Chondrocyte (in vitro differentiated cells): ENCODE measurements around the gene POLD3. TPM values are rescaled to one million over a fixed set of nuclear protein-coding genes. Genes with fewer than 3 reads are reported as not detected.
A peak's percentile ranks its signal among the peaks of the same experiment; 100 is the strongest.

Source experiments
- DNase-seq: peaks from one replicate; pipeline ENCODE4 v3.0.0; 2021; ENCODE audit warnings: mixed read lengths, low spot score
- H3K27ac Mint-ChIP-seq: one replicate; pipeline ENCODE4 v1.8.0; 2021; ENCODE audit warnings: mild to moderate bottlenecking, moderate library complexity, mixed read lengths; ENCODE audit not compliant: unreplicated experiment
- H3K27me3 Mint-ChIP-seq: 2 replicates; pipeline ENCODE4 v1.8.0; 2021; ENCODE audit warnings: low read depth, mixed read lengths
- H3K36me3 Mint-ChIP-seq: 2 replicates; pipeline ENCODE4 v1.8.0; 2021; ENCODE audit warnings: low read depth, mixed read lengths
- H3K4me1 Mint-ChIP-seq: 2 replicates; pipeline ENCODE4 v1.8.0; 2021; ENCODE audit warnings: low read depth, mild to moderate bottlenecking, mixed read lengths
- H3K4me3 Mint-ChIP-seq: one replicate; pipeline ENCODE4 v1.8.0; 2021; ENCODE audit warnings: mild to moderate bottlenecking, moderate library complexity, mixed read lengths; ENCODE audit not compliant: unreplicated experiment
- H3K9me3 Mint-ChIP-seq: 2 replicates; pipeline ENCODE4 v1.8.0; 2021; ENCODE audit warnings: low read depth, mixed read lengths
- CTCF ChIP-seq: fragments of 200-600 bp; sonication (generic); IDR thresholded peaks from 2 replicates; pipeline ENCODE4 v1.5.0; 2021; ENCODE audit warnings: antibody characterized with exemption, mild to moderate bottlenecking, moderate library complexity
- total RNA-seq: library from RNA; stranded (reverse); gene quantifications from 3 replicates; pipeline ENCODE4 v1.2.1, GENCODE V29; 2021

POLD3 gene
- total RNA-seq, 1 donor from 2014 or later: 9.4 TPM

- TF ChIP-seq CTCF: no peak
- no peak overlapping the region for H3K4me3 Mint-ChIP-seq
- no peaks in the 10 kb centered on the region for H3K27me3 Mint-ChIP-seq
- no peaks in the 10 kb centered on the region for H3K9me3 Mint-ChIP-seq
- H3K36me3 Mint-ChIP-seq: peaks cover 7% of the 10 kb centered on the region
- H3K27ac Mint-ChIP-seq: no peak overlapping the region
- DNase-seq: no peak
- H3K4me1 Mint-ChIP-seq: peaks cover 24% of the 10 kb centered on the region
These were observed 23.6 kb downstream of the POLD3 start for GRCh38 chr11:74615988-74616387.

GRCh38 chr11:74620531-74620930 is 28.1 kb downstream of the POLD3 start:
- TF ChIP-seq CTCF: no peak
- Mint-ChIP-seq H3K27me3 (no peaks in the 10 kb centered on the region), H3K36me3 (peaks cover 4% of the 10 kb centered on the region), H3K27ac (peak overlapping the region; percentile 60), H3K9me3 (no peaks in the 10 kb centered on the region), H3K4me1 (peaks cover 18% of the 10 kb centered on the region), H3K4me3 (no peak overlapping the region)
- no peak for DNase-seq

- no peak overlapping the region for H3K27ac Mint-ChIP-seq
- DNase-seq: no peak
- H3K9me3 Mint-ChIP-seq: no peaks in the 10 kb centered on the region
- H3K4me1 Mint-ChIP-seq: peaks cover 8% of the 10 kb centered on the region
- peaks cover 7% of the 10 kb centered on the region for H3K36me3 Mint-ChIP-seq
- TF ChIP-seq CTCF: no peak
- no peaks in the 10 kb centered on the region for H3K27me3 Mint-ChIP-seq
- H3K4me3 Mint-ChIP-seq: no peak overlapping the region
These were observed 33.7 kb downstream of the POLD3 start for GRCh38 chr11:74626130-74626529.

- Mint-ChIP-seq H3K27me3 (no peaks in the 10 kb centered on the region), H3K4me1 (peaks cover 5% of the 10 kb centered on the region), H3K27ac (no peak overlapping the region), H3K4me3 (no peak overlapping the region), H3K9me3 (no peaks in the 10 kb centered on the region), H3K36me3 (peaks cover 7% of the 10 kb centered on the region)
- no peak for TF ChIP-seq CTCF
- no peak for DNase-seq
These were observed 34.2 kb downstream of the POLD3 start for GRCh38 chr11:74626604-74627003.

- peaks cover 7% of the 10 kb centered on the region for H3K36me3 Mint-ChIP-seq
- H3K27ac Mint-ChIP-seq: no peak overlapping the region
- H3K9me3 Mint-ChIP-seq: no peaks in the 10 kb centered on the region
- H3K4me1 Mint-ChIP-seq: peaks cover 9% of the 10 kb centered on the region
- H3K4me3 Mint-ChIP-seq: no peak overlapping the region
- no peaks in the 10 kb centered on the region for H3K27me3 Mint-ChIP-seq
- no peak for TF ChIP-seq CTCF
- DNase-seq: no peak
These were observed 35.0 kb downstream of the POLD3 start for GRCh38 chr11:74627381-74627780.
